H9 (cell line): ENCODE data around the gene LRRFIP2. TPM values are rescaled to one million over a fixed set of nuclear protein-coding genes. Genes with fewer than 3 reads are reported as not detected.
"Not testable (repeated sequence)": the region's sequence is repeated elsewhere in the genome, so short reads cannot be mapped to it uniquely, and the experiment has no call there.

ENCODE experiments used
- DNase-seq: peaks from one replicate; pipeline ENCODE4 v3.0.0-alpha.2; 2017
- H2AFZ ChIP-seq: one replicate; pipeline ENCODE4 v1.6.1; 2013; ENCODE audit warnings: mild to moderate bottlenecking, low read length, control low read depth, moderate library complexity
- H2AK5ac ChIP-seq: 2 replicates; pipeline ENCODE4 v1.6.1; 2013; ENCODE audit warnings: low read length, control low read depth, mixed read lengths; ENCODE audit not compliant: insufficient read length
- H2BK120ac ChIP-seq: one replicate; pipeline ENCODE4 v1.6.1; 2013; ENCODE audit warnings: low read depth, mild to moderate bottlenecking, low read length, control low read depth, inconsistent platforms; ENCODE audit not compliant: poor library complexity, severe bottlenecking
- H2BK12ac ChIP-seq: 2 replicates; pipeline ENCODE4 v1.6.1; 2013; ENCODE audit warnings: low read length, control low read depth, mixed read lengths, low read depth; ENCODE audit not compliant: insufficient read length
- H2BK15ac ChIP-seq: 2 replicates; pipeline ENCODE4 v1.6.1; 2013; ENCODE audit warnings: low read depth, low read length, control low read depth
- H2BK20ac ChIP-seq: one replicate; pipeline ENCODE4 v1.6.1; 2013; ENCODE audit warnings: low read depth, mild to moderate bottlenecking, low read length, control low read depth, inconsistent platforms; ENCODE audit not compliant: poor library complexity, severe bottlenecking
- H2BK5ac ChIP-seq: 2 replicates; pipeline ENCODE4 v1.6.1; 2013; ENCODE audit warnings: low read length, control low read depth, mixed read lengths; ENCODE audit not compliant: insufficient read length
- H3K14ac ChIP-seq: 2 replicates; pipeline ENCODE4 v1.6.1; 2013; ENCODE audit warnings: low read length, control low read depth; ENCODE audit not compliant: insufficient read depth
- H3K18ac ChIP-seq: 2 replicates; pipeline ENCODE4 v1.6.1; 2013; ENCODE audit warnings: low read depth, mild to moderate bottlenecking, mixed read lengths, low read length, control low read depth; ENCODE audit not compliant: insufficient read length
- H3K23ac ChIP-seq: 2 replicates; pipeline ENCODE4 v1.6.1; 2013; ENCODE audit warnings: low read length, control low read depth, mixed read lengths, low read depth; ENCODE audit not compliant: insufficient read length
- H3K23me2 ChIP-seq: 2 replicates; pipeline ENCODE4 v1.6.1; 2013; ENCODE audit warnings: low read depth, mild to moderate bottlenecking, mixed read lengths, low read length, control low read depth; ENCODE audit not compliant: insufficient read length, poor library complexity, severe bottlenecking
- H3K27ac ChIP-seq: 2 replicates; pipeline ENCODE4 v1.5.1; 2013; ENCODE audit warnings: low read length, control low read depth, mixed read lengths, low read depth; ENCODE audit not compliant: insufficient read length
- H3K27me3 ChIP-seq: 2 replicates; pipeline ENCODE4 v1.6.1; 2013; ENCODE audit warnings: low read length, control low read depth, inconsistent platforms; ENCODE audit not compliant: insufficient read depth
- H3K4ac ChIP-seq: 2 replicates; pipeline ENCODE4 v1.6.1; 2013; ENCODE audit warnings: low read depth, mild to moderate bottlenecking, control low read depth, inconsistent platforms, low read length, moderate library complexity
- H3K4me1 ChIP-seq: 2 replicates; pipeline ENCODE4 v1.6.1; 2013; ENCODE audit warnings: low read length, control low read depth, inconsistent platforms; ENCODE audit not compliant: insufficient read depth
- H3K4me2 ChIP-seq: 2 replicates; pipeline ENCODE4 v1.6.1; 2013; ENCODE audit warnings: low read length, control low read depth, mixed read lengths; ENCODE audit not compliant: insufficient read length, insufficient read depth
- H3K56ac ChIP-seq: 2 replicates; pipeline ENCODE4 v1.6.1; 2013; ENCODE audit warnings: low read depth, mild to moderate bottlenecking, mixed read lengths, low read length, control low read depth; ENCODE audit not compliant: insufficient read length
- H3K79me1 ChIP-seq: 2 replicates; pipeline ENCODE4 v1.6.1; 2013; ENCODE audit warnings: low read depth, mild to moderate bottlenecking, moderate library complexity, low read length, control low read depth, inconsistent platforms; ENCODE audit not compliant: insufficient read depth, poor library complexity, severe bottlenecking
- H3K79me2 ChIP-seq: 2 replicates; pipeline ENCODE4 v1.6.1; 2013; ENCODE audit warnings: low read length, control low read depth, inconsistent platforms; ENCODE audit not compliant: insufficient read depth
- H3K9ac ChIP-seq: 2 replicates; pipeline ENCODE4 v1.6.1; 2013; ENCODE audit warnings: low read length, control low read depth, mixed read lengths; ENCODE audit not compliant: insufficient read length; ENCODE audit errors: extremely low read depth
- H3K9me3 ChIP-seq: one replicate; pipeline ENCODE4 v1.6.1; 2013; ENCODE audit warnings: low read depth, low read length, inconsistent platforms; ENCODE audit not compliant: control insufficient read depth
- H3T11ph ChIP-seq: one replicate; pipeline ENCODE4 v1.6.1; 2013; ENCODE audit warnings: mild to moderate bottlenecking, low read length, control low read depth, inconsistent platforms
- H4K20me1 ChIP-seq: one replicate; pipeline ENCODE4 v1.6.1; 2013; ENCODE audit not compliant: control insufficient read depth, insufficient read length, insufficient read depth
- H4K5ac ChIP-seq: 2 replicates; pipeline ENCODE4 v1.6.1; 2013; ENCODE audit warnings: low read depth, mild to moderate bottlenecking, mixed read lengths, low read length, control low read depth; ENCODE audit not compliant: insufficient read length
- H4K8ac ChIP-seq: replicated peaks from 2 replicates; pipeline ENCODE4 v1.6.1; 2013; ENCODE audit warnings: low read length, control low read depth, mixed read lengths, low read depth; ENCODE audit not compliant: insufficient read length
- H4K91ac ChIP-seq: 2 replicates; pipeline ENCODE4 v1.6.1; 2013; ENCODE audit warnings: low read depth, mild to moderate bottlenecking, moderate library complexity, mixed read lengths, low read length, control low read depth; ENCODE audit not compliant: insufficient read length
- H3K27ac Mint-ChIP-seq, 3 experiments: 2 replicates in 2 of 3; 3 replicates in 1 of 3; pipeline ENCODE4 v1.8.0; 2020 to 2021; ENCODE audit warnings: mixed read lengths in 3 of 3, mild to moderate bottlenecking in 1 of 3, moderate library complexity in 1 of 3
- H3K27me3 Mint-ChIP-seq: 2 replicates; pipeline ENCODE4 v1.8.0; 2021; ENCODE audit warnings: low read depth, mild to moderate bottlenecking, moderate library complexity, mixed read lengths
- H3K36me3 Mint-ChIP-seq, 3 experiments: 2 replicates in 2 of 3; 3 replicates in 1 of 3; pipeline ENCODE4 v1.8.0; 2020 to 2021; ENCODE audit warnings: low read depth in 3 of 3, mixed read lengths in 3 of 3; ENCODE audit not compliant: insufficient read depth in 1 of 3
- H3K4me1 Mint-ChIP-seq, 2 experiments: 2 replicates each; pipeline ENCODE4 v1.8.0; 2020; ENCODE audit warnings: mixed read lengths in 2 of 2
- H3K4me3 Mint-ChIP-seq, 2 experiments: 2 replicates in 1 of 2; 3 replicates in 1 of 2; pipeline ENCODE4 v1.8.0; 2020 to 2021; ENCODE audit warnings: mild to moderate bottlenecking in 2 of 2, mixed read lengths in 2 of 2, moderate library complexity in 1 of 2
- H3K9me3 Mint-ChIP-seq, 2 experiments: 2 replicates in 1 of 2; 3 replicates in 1 of 2; pipeline ENCODE4 v1.8.0; 2020; ENCODE audit warnings: mild to moderate bottlenecking in 2 of 2, mixed read lengths in 2 of 2, moderate library complexity in 1 of 2
- CTCF ChIP-seq: fragments of 200-600 bp; sonication (generic); conservative IDR thresholded peaks from 3 replicates; pipeline ENCODE4 v1.8.0; 2021; ENCODE audit warnings: antibody characterized with exemption, mild to moderate bottlenecking
- WGBS: extraction: QIAGEN DNeasy Blood & Tissue Kit; methylation state at CpG from one replicate; pipeline ENCODE4 v1.1.7; 2013; ENCODE audit warnings: missing lambda C conversion rate, low lambda C conversion rate, mixed read lengths; ENCODE audit not compliant: insufficient read length; ENCODE audit errors: extremely low coverage; 5-methylcytosine and 5-hydroxymethylcytosine counted together
- total RNA-seq: library from RNA; stranded (reverse); gene quantifications from 2 replicates; pipeline ENCODE4 v1.2.1, GENCODE V29; 2021

Gene LRRFIP2
- total RNA-seq, 1 experiment from 2014 or later, result 30.7 TPM

- no peak overlapping the region for H4K5ac ChIP-seq
- no peak overlapping the region for H4K8ac ChIP-seq
- H3K14ac ChIP-seq, result no peak overlapping the region
- H3K27me3 ChIP-seq, result no peaks in the 10 kb centered on the region
- H2BK120ac ChIP-seq, result no peak overlapping the region
- H2BK20ac ChIP-seq, result no peak overlapping the region
- TF ChIP-seq CTCF, result no peak
- H3K27ac ChIP-seq, result no peak overlapping the region
- Mint-ChIP-seq H3K27ac (peak overlapping the region in 1 of 3 experiments; percentile 12; a peak in 2 of 7 replicates), H3K4me1 (no peaks in the 10 kb centered on the region), H3K36me3 (peaks cover 3 to 63% (median 36%) of the 10 kb centered on the region in 3 experiments; a peak in 6 of 7 replicates), H3K4me3 (no peak overlapping the region), H3K9me3 (no peaks in the 10 kb centered on the region), H3K27me3 (no peaks in the 10 kb centered on the region)
- H2AK5ac ChIP-seq, result no peak overlapping the region
- no peaks in the 10 kb centered on the region for H3K9me3 ChIP-seq
- no peak overlapping the region for H2BK12ac ChIP-seq
- no peak overlapping the region for H3K56ac ChIP-seq
- no peak overlapping the region for H4K91ac ChIP-seq
- DNase-seq, result no peak
- no peak overlapping the region for H3K9ac ChIP-seq
- no peak overlapping the region for H3K4me2 ChIP-seq
- no peaks in the 10 kb centered on the region for H3K4me1 ChIP-seq
- no peaks in the 10 kb centered on the region for H3K23me2 ChIP-seq
- no peak overlapping the region for H2BK5ac ChIP-seq
- H3K79me2 ChIP-seq, result no peaks in the 10 kb centered on the region
- H4K20me1 ChIP-seq, result no peaks in the 10 kb centered on the region
- H2BK15ac ChIP-seq, result no peak overlapping the region
- no peaks in the 10 kb centered on the region for H3K79me1 ChIP-seq
- no peak overlapping the region for H3K23ac ChIP-seq
- no peak overlapping the region for H3K4ac ChIP-seq
- no peak overlapping the region for H2AFZ ChIP-seq
- H3T11ph ChIP-seq, result no peak overlapping the region
- no peak overlapping the region for H3K18ac ChIP-seq
Observed at GRCh38 chr3:37056826-37057225, 117.6 kb downstream of the LRRFIP2 start.

GRCh38 chr3:37055077-37055476 is 119.3 kb downstream of the LRRFIP2 start:
- not testable (repeated sequence) for H3K18ac ChIP-seq, H2AFZ ChIP-seq, H3K14ac ChIP-seq, H2BK12ac ChIP-seq, H4K5ac ChIP-seq, H3K4me3 Mint-ChIP-seq, H4K91ac ChIP-seq, H3K27me3 Mint-ChIP-seq, H3K56ac ChIP-seq, H4K20me1 ChIP-seq, H3K23ac ChIP-seq, H4K8ac ChIP-seq, H2BK5ac ChIP-seq, H2BK20ac ChIP-seq, H3K4me2 ChIP-seq, H3K4me1 ChIP-seq, H3K79me1 ChIP-seq, H3K27ac ChIP-seq, H3K27ac Mint-ChIP-seq, H3K23me2 ChIP-seq, H3K9ac ChIP-seq, H3K27me3 ChIP-seq, H2BK120ac ChIP-seq, H3K79me2 ChIP-seq, H3K4me1 Mint-ChIP-seq, H2AK5ac ChIP-seq, H3K9me3 Mint-ChIP-seq, H3K9me3 ChIP-seq, H3K4ac ChIP-seq, H3T11ph ChIP-seq, H2BK15ac ChIP-seq, DNase-seq
- H3K36me3 Mint-ChIP-seq, result peaks cover 7 to 64% (median 32%) of the 10 kb centered on the region in 3 experiments; a peak in 6 of 7 replicates
- WGBS, result no CpG with 5 or more reads among the region's 8 CpGs
